Tibial nerve (tissue), 4 donors: ENCODE measurements around the gene ADD3. TPM values are rescaled to one million over a fixed set of nuclear protein-coding genes. Genes with fewer than 3 reads are reported as not detected.

Experiments used
- DNase-seq, 2 donors: peaks; one replicate each; pipeline ENCODE4 v3.0.0-alpha.2; 2019; ENCODE audit warnings: low spot score in 2 of 2
- H3K27ac ChIP-seq, 4 donors: fragments of 200-600 bp; sonication (generic) in 3 of 4; one replicate each; pipeline ENCODE4 v1.5.1; 2017 to 2019; ENCODE audit warnings: mild to moderate bottlenecking in 1 of 4
- H3K27me3 ChIP-seq, 2 donors: fragments of 200-600 bp; sonication (generic) in 1 of 2; one replicate each; pipeline versions ENCODE4 v1.5.1 to v1.6.0; 2017 to 2019
- H3K36me3 ChIP-seq, 3 donors: fragments of 200-600 bp; sonication (generic); one replicate each; pipeline ENCODE4 v1.5.1; 2018 to 2019
- H3K4me1 ChIP-seq, 4 donors: fragments of 200-600 bp; sonication (generic) in 3 of 4; one replicate each; pipeline ENCODE4 v1.5.1; 2017 to 2019
- H3K4me3 ChIP-seq, 4 donors: fragments of 200-600 bp; sonication (generic) in 3 of 4; one replicate each; pipeline ENCODE4 v1.5.1; 2017 to 2019; ENCODE audit warnings: mild to moderate bottlenecking in 1 of 4, moderate library complexity in 1 of 4
- H3K9me3 ChIP-seq, 4 donors: fragments of 200-600 bp; sonication (generic) in 3 of 4; one replicate each; pipeline ENCODE4 v1.5.1; 2017 to 2019
- EP300 ChIP-seq, 2 donors: sonication (generic); formaldehyde crosslinking; IDR thresholded peaks; one replicate each; pipeline ENCODE4 v1.6.1; 2017; ENCODE audit warnings: antibody characterized with exemption in 2 of 2, mild to moderate bottlenecking in 1 of 2
- POLR2A ChIP-seq, 2 donors: fragments of 450-650 bp; IDR thresholded peaks; one replicate each; pipeline ENCODE4 v1.6.1; 2017; ENCODE audit warnings: antibody characterized with exemption in 2 of 2, mild to moderate bottlenecking in 2 of 2, moderate library complexity in 2 of 2
- WGBS, 2 donors: methylation state at CpG; one replicate each; pipeline ENCODE4 v1.1.5; 2018; 5-methylcytosine and 5-hydroxymethylcytosine counted together
- total RNA-seq, 4 donors: library from RNA; depleted of rRNA; stranded (reverse); fragments of >200 nt; gene quantifications; one replicate each; pipeline ENCODE4 v1.1.0, GENCODE V29; 2016
- TF ChIP-seq, protein P1 (sequence below), 5 experiments: fragments of 200-600 bp in 3 of 5; fragments of 450-650 bp in 2 of 5; sonication (generic) in 3 of 5; IDR thresholded peaks; one replicate each; pipeline ENCODE4 v1.5.1; 2016 to 2019; ENCODE audit warnings: antibody characterized with exemption in 5 of 5, mild to moderate bottlenecking in 3 of 5, moderate library complexity in 2 of 5

The ADD3 gene
- total RNA-seq, 4 donors from 2014 or later: 208 to 639 (median 443) TPM

GRCh38 chr10:110144507-110144906 lies 136.7 kb downstream of the ADD3 start:
- no peak for DNase-seq
- Histone ChIP-seq H3K4me3 (no peak overlapping the region), H3K9me3 (no peaks in the 10 kb centered on the region), H3K36me3 (peaks cover 0 to 11% (median 0%) of the 10 kb centered on the region in 3 donors), H3K27me3 (no peaks in the 10 kb centered on the region), H3K4me1 (peaks cover 0 to 15% (median 7%) of the 10 kb centered on the region in 4 donors), H3K27ac (no peak overlapping the region)
- 50 to 68% methylated on average over 1 of the region's 1 CpG for WGBS, 2 donors
- no peak for TF ChIP-seq POLR2A (IDR thresholded peaks at IDR 0.05)
- TF ChIP-seq, protein P1, sequence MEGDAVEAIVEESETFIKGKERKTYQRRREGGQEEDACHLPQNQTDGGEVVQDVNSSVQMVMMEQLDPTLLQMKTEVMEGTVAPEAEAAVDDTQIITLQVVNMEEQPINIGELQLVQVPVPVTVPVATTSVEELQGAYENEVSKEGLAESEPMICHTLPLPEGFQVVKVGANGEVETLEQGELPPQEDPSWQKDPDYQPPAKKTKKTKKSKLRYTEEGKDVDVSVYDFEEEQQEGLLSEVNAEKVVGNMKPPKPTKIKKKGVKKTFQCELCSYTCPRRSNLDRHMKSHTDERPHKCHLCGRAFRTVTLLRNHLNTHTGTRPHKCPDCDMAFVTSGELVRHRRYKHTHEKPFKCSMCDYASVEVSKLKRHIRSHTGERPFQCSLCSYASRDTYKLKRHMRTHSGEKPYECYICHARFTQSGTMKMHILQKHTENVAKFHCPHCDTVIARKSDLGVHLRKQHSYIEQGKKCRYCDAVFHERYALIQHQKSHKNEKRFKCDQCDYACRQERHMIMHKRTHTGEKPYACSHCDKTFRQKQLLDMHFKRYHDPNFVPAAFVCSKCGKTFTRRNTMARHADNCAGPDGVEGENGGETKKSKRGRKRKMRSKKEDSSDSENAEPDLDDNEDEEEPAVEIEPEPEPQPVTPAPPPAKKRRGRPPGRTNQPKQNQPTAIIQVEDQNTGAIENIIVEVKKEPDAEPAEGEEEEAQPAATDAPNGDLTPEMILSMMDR (IDR thresholded peaks at IDR 0.05): no peak
- no peak for TF ChIP-seq EP300 (IDR thresholded peaks at IDR 0.05)

DNA sequence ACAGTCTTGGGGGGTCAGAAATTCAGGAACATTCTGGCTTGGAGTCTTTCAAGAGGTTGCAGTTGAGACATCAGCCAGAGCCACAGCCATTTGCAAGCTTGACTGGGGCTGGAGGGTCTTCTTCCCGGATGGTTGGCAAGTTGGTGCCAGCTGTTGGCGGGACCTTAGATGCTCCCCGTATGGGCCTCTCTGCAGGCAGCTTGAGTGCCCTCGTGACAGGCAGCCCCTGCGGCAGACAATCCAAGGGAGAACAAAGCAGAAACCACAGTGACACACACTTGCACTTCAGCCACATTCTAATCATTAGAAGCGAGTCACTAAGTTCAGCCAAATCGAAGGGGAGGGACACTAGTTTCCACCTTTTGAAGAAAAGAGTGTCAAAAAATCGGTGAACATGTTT lies 140.2 kb downstream of the ADD3 start:
- TF ChIP-seq EP300 (IDR thresholded peaks at IDR 0.05) (no peak), POLR2A (IDR thresholded peaks at IDR 0.05) (no peak)
- TF ChIP-seq, protein P1 (IDR thresholded peaks at IDR 0.05): no peak
- no peaks in the 10 kb centered on the region for H3K9me3 ChIP-seq
- H3K27ac ChIP-seq: no peak overlapping the region
- WGBS, 2 donors: 64 to 68% methylated on average over 8 of the region's 8 CpGs
- no peaks in the 10 kb centered on the region for H3K4me1 ChIP-seq
- no peak overlapping the region for H3K4me3 ChIP-seq
- H3K27me3 ChIP-seq: peaks cover 0 to 11% of the 10 kb centered on the region in 2 donors
- no peak for DNase-seq
- H3K36me3 ChIP-seq: no peaks in the 10 kb centered on the region

DNA sequence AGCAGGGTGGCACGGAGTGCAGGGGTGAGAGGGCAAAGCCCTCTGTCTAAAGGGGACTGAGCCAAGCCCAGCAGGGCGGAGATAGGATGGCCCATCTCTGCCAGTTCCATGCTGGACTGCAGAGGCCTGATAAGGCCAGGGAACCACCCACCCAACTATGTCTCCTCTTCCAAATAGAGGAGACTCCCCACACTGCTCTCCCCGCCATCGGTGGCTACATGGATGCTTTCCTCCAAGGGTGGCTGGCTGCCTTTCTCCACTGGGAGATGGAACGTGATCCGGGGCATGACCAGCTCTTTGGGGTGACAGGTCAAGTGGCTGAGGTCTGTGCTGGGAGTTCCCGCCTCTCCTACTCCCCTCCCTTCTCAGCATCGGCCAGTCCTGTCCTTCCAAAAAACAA lies 141.5 kb downstream of the ADD3 start:
- Histone ChIP-seq H3K27ac (no peak overlapping the region), H3K4me3 (no peak overlapping the region), H3K4me1 (no peaks in the 10 kb centered on the region), H3K9me3 (no peaks in the 10 kb centered on the region), H3K27me3 (peaks cover 0 to 17% of the 10 kb centered on the region in 2 donors), H3K36me3 (no peaks in the 10 kb centered on the region)
- TF ChIP-seq EP300 (IDR thresholded peaks at IDR 0.05) (no peak), POLR2A (IDR thresholded peaks at IDR 0.05) (no peak)
- TF ChIP-seq, protein P1 (IDR thresholded peaks at IDR 0.05): no peak
- WGBS, 2 donors: 62 to 71% methylated on average over 8 of the region's 8 CpGs
- DNase-seq: no peak

DNA sequence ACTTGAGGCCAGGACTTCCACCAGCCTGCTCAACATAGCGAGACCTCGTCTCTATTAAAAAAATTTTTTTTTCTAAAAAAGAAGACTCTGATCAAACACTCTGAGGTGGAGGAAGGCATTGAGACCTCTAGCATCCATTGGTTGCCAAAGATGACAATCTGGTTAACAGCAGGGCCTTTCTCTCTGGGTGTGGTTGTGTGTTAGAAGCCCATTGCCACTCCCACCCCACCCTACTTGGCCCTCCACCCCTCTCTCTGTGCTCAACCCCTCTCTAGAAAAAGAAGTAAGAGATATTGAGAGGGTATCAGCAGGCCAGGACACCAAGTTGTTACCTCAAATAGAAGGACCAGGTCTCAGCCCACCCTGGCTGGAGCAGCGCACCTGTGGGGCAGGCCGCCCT lies 142.3 kb downstream of the ADD3 start:
- no peak for DNase-seq
- Histone ChIP-seq H3K36me3 (no peaks in the 10 kb centered on the region), H3K4me1 (no peaks in the 10 kb centered on the region), H3K27me3 (peaks cover 0 to 22% of the 10 kb centered on the region in 2 donors), H3K9me3 (no peaks in the 10 kb centered on the region), H3K4me3 (no peak overlapping the region), H3K27ac (no peak overlapping the region)
- WGBS, 2 donors: 87 to 91% methylated on average over 4 of the region's 4 CpGs
- TF ChIP-seq, protein P1 (IDR thresholded peaks at IDR 0.05): no peak
- TF ChIP-seq POLR2A (IDR thresholded peaks at IDR 0.05): no peak
- no peak for TF ChIP-seq EP300 (IDR thresholded peaks at IDR 0.05)

GRCh38 chr10:110150981-110151380 lies 143.2 kb downstream of the ADD3 start:
- TF ChIP-seq, protein P1 (IDR thresholded peaks at IDR 0.05): no peak
- no peak for TF ChIP-seq POLR2A (IDR thresholded peaks at IDR 0.05)
- TF ChIP-seq EP300 (IDR thresholded peaks at IDR 0.05): no peak
- H3K27me3 ChIP-seq: peaks cover 0 to 22% of the 10 kb centered on the region in 2 donors
- WGBS, 2 donors: 63 to 65% methylated on average over 6 of the region's 6 CpGs
- H3K4me1 ChIP-seq: no peaks in the 10 kb centered on the region
- no peaks in the 10 kb centered on the region for H3K9me3 ChIP-seq
- H3K36me3 ChIP-seq: no peaks in the 10 kb centered on the region
- no peak overlapping the region for H3K27ac ChIP-seq
- no peak for DNase-seq
- H3K4me3 ChIP-seq: no peak overlapping the region
